Astrocyte of the cerebellum (primary cell): ENCODE data around the gene DCHS1.

ENCODE experiments used
- DNase-seq: peaks from one replicate; pipeline ENCODE4 v3.0.0-alpha.2; 2011; ENCODE audit warnings: low read depth
- H3K4me3 ChIP-seq: 2 replicates; pipeline ENCODE4 v1.5.1; 2011; ENCODE audit warnings: mild to moderate bottlenecking, low read depth, low read length, moderate library complexity
- CTCF ChIP-seq: IDR thresholded peaks from 2 replicates; pipeline ENCODE4 v1.5.1; 2012; ENCODE audit warnings: low read length, low read depth, moderate library complexity, mild to moderate bottlenecking; ENCODE audit errors: missing control alignments
- in situ Hi-C: cut with HindIII; loops from 2 replicates; pipeline ENCODE4 v1.10.0; 2017; ENCODE audit warnings: low sequenced_read_pairs

The DCHS1 gene

GRCh38 chr11:6663794-6664469 lies 8.3 kb upstream of the DCHS1 start:
- DNase-seq, result no peak
- no peak for TF ChIP-seq CTCF
- in situ Hi-C loops, result no loop called here
- H3K4me3 ChIP-seq, result no peak overlapping the region

GRCh38 chr11:6660712-6661111 lies 5.1 kb upstream of the DCHS1 start:
- no peak for TF ChIP-seq CTCF
- in situ Hi-C loops, result no loop called here
- DNase-seq, result no peak
- H3K4me3 ChIP-seq, result no peak overlapping the region

- no peak for TF ChIP-seq CTCF
These were observed 3.0 kb upstream of the DCHS1 start for GRCh38 chr11:6658647-6659046.

GRCh38 chr11:6657346-6657745 lies 1.7 kb upstream of the DCHS1 start:
- H3K4me3 ChIP-seq, result no peak overlapping the region
- no peak for DNase-seq
- no peak for TF ChIP-seq CTCF
- in situ Hi-C loops, result no loop called here

More at GRCh38 chr11:6658647-6659046, 3.0 kb upstream of the DCHS1 start:
- H3K4me3 ChIP-seq, result no peak overlapping the region
- in situ Hi-C loops, result no loop called here
- no peak for DNase-seq

- no peak overlapping the region for H3K4me3 ChIP-seq
- in situ Hi-C loops, result no loop called here
- DNase-seq, result no peak
- TF ChIP-seq CTCF, result no peak
These were observed 1.3 kb upstream of the DCHS1 start for GRCh38 chr11:6656936-6657335.

- DNase-seq, result no peak
- TF ChIP-seq CTCF, result no peak
- H3K4me3 ChIP-seq, result peak overlapping the region; percentile 55
- in situ Hi-C loops, result no loop called here
These were observed 941 bp upstream of the DCHS1 start for GRCh38 chr11:6656584-6656915.
